Cardiac ventricle fibroblast (primary cell): Measurements from ENCODE around the gene BMPR1A. TPM values are rescaled to one million over a fixed set of nuclear protein-coding genes. Genes with fewer than 3 reads are reported as not detected.

Source experiments
- total RNA-seq: library from RNA; depleted of rRNA; stranded (reverse); fragments of >200 nt; gene quantifications from 2 replicates; pipeline ENCODE4 v1.2.3, GENCODE V29; 2015

BMPR1A gene
- 21.6 and 25.3 TPM in 2 replicates for total RNA-seq

DNA sequence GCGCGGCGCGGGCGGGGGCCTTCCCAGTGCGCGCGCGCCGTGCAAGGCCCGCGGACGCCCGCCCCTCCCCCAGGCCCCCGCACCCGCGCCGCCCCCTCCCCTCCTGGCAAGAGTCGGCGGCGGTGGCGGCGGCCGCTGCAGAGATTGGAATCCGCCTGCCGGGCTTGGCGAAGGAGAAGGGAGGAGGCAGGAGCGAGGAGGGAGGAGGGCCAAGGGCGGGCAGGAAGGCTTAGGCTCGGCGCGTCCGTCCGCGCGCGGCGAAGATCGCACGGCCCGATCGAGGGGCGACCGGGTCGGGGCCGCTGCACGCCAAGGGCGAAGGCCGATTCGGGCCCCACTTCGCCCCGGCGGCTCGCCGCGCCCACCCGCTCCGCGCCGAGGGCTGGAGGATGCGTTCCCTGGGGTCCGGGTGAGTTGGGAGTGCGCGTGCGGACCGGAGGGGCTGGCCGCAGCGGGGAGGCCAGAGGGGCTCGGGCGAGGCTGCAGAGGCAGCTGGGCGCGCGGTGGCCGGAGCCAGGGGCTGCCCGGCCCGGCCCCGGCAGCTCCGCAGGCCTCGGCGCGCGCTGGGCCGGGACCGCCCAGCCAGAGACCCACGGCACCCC is at the start of gene BMPR1A:
TSS of gene BMPR1A (plus strand) at position 109 of the 602 bp plus-strand sequence. CDS start 119,400 bp downstream, outside the sequence.

DNA sequence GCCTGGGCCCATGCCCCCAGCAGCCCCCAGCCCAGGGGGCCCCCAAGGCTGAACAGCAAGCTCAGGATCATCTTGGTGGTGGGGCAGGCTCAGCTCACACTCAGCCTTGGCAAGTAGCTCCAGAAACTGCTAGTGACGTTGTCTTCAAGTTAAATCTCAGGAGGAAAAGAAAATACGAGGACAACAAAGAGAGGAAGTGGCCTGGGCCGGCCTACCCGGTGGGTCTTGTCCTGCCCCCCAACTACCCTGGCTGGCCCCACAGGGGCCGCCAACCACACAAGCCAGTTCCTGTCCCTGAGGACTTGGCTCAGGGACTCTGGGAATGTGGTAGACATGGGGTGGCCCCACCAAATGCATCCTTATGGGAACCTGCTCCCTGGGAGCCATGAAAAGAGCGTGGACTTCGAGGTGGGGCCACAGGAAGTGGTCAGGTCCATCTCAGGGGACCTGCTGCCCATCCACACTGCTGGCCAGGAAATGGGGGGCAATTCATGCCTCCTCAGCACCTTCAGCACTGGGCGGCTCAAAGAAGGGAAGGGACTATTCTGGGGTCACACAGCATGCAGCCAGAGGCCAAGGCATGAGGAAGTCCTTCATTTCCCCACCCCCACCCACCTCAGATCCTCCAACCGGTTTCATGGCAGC is 201.2 kb downstream of the BMPR1A start, which contains the start of gene MMRN2:
TSS of gene MMRN2 (minus strand) at position 145 of the 645 bp plus-strand sequence. CDS start at position 71, 74 bp downstream.

DNA sequence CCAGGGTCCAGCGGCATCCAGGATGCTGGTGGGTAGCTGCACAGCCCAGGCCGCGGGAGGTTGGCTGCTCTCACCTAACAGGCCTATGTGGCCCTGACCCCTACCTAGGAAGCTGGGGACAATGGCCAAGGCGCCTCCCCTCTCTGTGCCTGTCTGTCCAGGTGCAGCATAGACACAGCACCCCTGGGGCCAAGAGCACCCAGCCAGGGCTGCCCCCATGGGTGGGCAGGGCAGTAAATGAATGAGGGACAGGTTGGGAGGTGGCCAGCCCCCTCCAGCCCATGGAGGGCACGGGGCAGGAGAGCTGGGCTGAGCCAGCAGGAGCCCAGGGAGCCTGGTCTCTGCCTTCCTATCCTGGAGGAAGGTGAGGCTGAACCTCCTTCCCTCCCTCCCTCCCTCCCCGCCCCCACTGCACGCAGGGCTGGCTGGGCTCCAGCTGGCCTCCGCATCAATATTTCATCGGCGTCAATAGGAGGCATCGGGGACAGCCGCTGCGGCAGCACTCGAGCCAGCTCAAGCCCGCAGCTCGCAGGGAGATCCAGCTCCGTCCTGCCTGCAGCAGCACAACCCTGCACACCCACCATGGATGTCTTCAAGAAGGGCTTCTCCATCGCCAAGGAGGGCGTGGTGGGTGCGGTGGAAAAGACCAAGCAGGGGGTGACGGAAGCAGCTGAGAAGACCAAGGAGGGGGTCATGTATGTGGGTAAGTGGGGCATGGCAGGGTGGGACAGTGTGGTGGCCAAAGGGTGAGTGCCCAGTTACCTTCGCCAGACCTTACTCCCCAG is 201.9 kb downstream of the BMPR1A start, which contains the start of gene SNCG:
TSS of gene SNCG (plus strand) at position 484 of the 785 bp plus-strand sequence. CDS start at position 583, 99 bp downstream.

DNA sequence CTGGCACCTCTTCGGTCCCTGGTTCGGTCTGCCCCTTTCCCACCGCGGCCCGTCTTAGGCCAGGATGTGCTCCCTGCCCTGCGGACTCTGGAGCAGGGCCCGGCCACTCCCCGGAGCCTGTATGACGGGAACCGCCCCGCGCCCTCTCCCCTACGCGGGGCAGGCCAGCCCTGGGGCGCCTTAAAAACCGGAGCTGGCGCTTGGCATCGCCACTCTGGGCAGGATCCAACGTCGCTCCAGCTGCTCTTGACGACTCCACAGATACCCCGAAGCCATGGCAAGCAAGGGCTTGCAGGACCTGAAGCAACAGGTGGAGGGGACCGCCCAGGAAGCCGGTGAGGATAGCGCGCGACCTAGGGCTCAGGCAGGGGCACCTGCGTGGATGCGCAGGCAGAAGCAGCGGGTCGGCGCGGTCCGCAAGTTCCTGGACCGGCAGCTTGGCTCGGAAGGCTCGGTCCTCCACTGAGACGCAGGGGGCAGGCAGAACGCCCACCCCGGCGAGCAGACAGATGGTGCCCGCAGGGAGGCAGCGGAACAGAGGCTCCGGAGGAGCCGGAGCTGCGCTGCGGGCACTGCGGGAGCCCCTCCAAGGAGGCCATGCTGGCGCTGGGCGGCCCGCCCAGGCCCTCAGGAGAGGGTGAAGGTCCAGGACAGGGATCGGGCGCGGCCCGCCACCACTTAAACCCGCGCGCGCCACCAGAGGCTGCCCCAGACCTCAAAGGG is 212.0 kb downstream of the BMPR1A start, which contains the start of gene ADIRF:
TSS of gene ADIRF (plus strand) at position 212 of the 723 bp plus-strand sequence. CDS start at position 275, 63 bp downstream.

Other genes with a start within 250 kb of the BMPR1A start
- 18.5 and 22.0 TPM in 2 replicates for gene WAPL, start 234.8 kb upstream of the BMPR1A start, total RNA-seq
- not detected in 2 replicates for gene OPN4, start 102.1 kb upstream of the BMPR1A start, total RNA-seq
- 0.10 and 0.31 TPM in 2 replicates for gene LDB3, start 88.1 kb upstream of the BMPR1A start, total RNA-seq
- 2.4 and 3.3 TPM in 2 replicates for gene MMRN2, start 201.0 kb downstream of the BMPR1A start, total RNA-seq
- gene SNCG, start 202.0 kb downstream of the BMPR1A start, total RNA-seq = 6.4 and 9.0 TPM in 2 replicates
- 13.2 and 14.4 TPM in 2 replicates for gene ADIRF, start 211.9 kb downstream of the BMPR1A start, total RNA-seq